Left ventricle myocardium superior (tissue), 1 donor: ENCODE data around the gene P4HA3. TPM values are rescaled to one million over a fixed set of nuclear protein-coding genes. Genes with fewer than 3 reads are reported as not detected.

Source experiments
- ATAC-seq: fragments of 200-7000 bp; cut with Tn5 transposase; one replicate; pipeline ENCODE4 v1.9.1; 2020; ENCODE audit warnings: mild to moderate bottlenecking, moderate library complexity
- DNase-seq: peaks from one replicate; pipeline ENCODE4 v3.0.0-alpha.2; 2020
- intact Hi-C: fragments of 100-400 bp; cut with micrococcal nuclease; formaldehyde crosslinking; loops from one replicate; pipeline ENCODE4 v1.11.0; 2022
- total RNA-seq: library from RNA; stranded (reverse); fragmentation: NEBNext Ultra II Directional; extraction: Animal tissue kit (Norgen Biotek cat#: 25700); gene quantifications from one replicate; pipeline ENCODE4 v1.2.1, GENCODE V29; 2021
- donor health status: DM: no; HTN: yes; CAD: no; lungs with severe emphysema.

The P4HA3 gene
- total RNA-seq, 1 donor from 2014 or later, result 0.17 TPM

GRCh38 chr11:74276581-74276980, 34.9 kb downstream of the P4HA3 start:
- no peak for DNase-seq
- intact Hi-C loops, result no loop called here
- ATAC-seq, result no peak

GRCh38 chr11:74272276-74272675, 39.2 kb downstream of the P4HA3 start:
- intact Hi-C loops, result no loop called here
- DNase-seq (no peak), ATAC-seq (no peak)

- intact Hi-C loops, result no loop called here
- no peak for ATAC-seq
- DNase-seq, result no peak
These were observed 42.2 kb downstream of the P4HA3 start for GRCh38 chr11:74269161-74269811.

- ATAC-seq (no peak), DNase-seq (no peak)
- intact Hi-C loops, result no loop called here
These were observed 43.0 kb downstream of the P4HA3 start for GRCh38 chr11:74268456-74268855.

GRCh38 chr11:74267014-74267413, 44.4 kb downstream of the P4HA3 start:
- ATAC-seq, result no peak
- intact Hi-C loops, result no loop called here
- DNase-seq, result no peak

GRCh38 chr11:74265256-74265655, 46.2 kb downstream of the P4HA3 start:
- no peak for ATAC-seq
- DNase-seq, result no peak
- intact Hi-C loops, result no loop called here

GRCh38 chr11:74262725-74263124, 48.7 kb downstream of the P4HA3 start:
- no peak for DNase-seq
- no peak for ATAC-seq
- intact Hi-C loops, result no loop called here

GRCh38 chr11:74257959-74258553, 53.4 kb downstream of the P4HA3 start:
- DNase-seq, result peak; percentile 53
- intact Hi-C loops, result loop anchor here (5.0 kb wide), 1 partner anchor 189 kb away; no protein-coding TSS in a partner anchor
- ATAC-seq, result peak; percentile 83

GRCh38 chr11:74256378-74257133, 54.9 kb downstream of the P4HA3 start:
- DNase-seq, result no peak
- ATAC-seq, result no peak
- intact Hi-C loops, result loop anchor here (5.0 kb wide), 1 partner anchor 191 kb away; no protein-coding TSS in a partner anchor

GRCh38 chr11:74255741-74256375, 55.6 kb downstream of the P4HA3 start:
- peak; percentile 32 for DNase-seq
- peak; percentile 68 for ATAC-seq
- intact Hi-C loops, result loop anchor here (5.0 kb wide), 1 partner anchor 191 kb away; no protein-coding TSS in a partner anchor

GRCh38 chr11:74253361-74253760, 58.1 kb downstream of the P4HA3 start:
- DNase-seq, result no peak
- ATAC-seq, result no peak
- intact Hi-C loops, result no loop called here

GRCh38 chr11:74249496-74249895, 61.9 kb downstream of the P4HA3 start:
- ATAC-seq (no peak), DNase-seq (no peak)
- intact Hi-C loops, result no loop called here

GRCh38 chr11:74248469-74248868, 63.0 kb downstream of the P4HA3 start:
- intact Hi-C loops, result no loop called here
- ATAC-seq (no peak), DNase-seq (no peak)

- no peak for DNase-seq
- ATAC-seq, result peak; percentile 65
- intact Hi-C loops, result no loop called here
These were observed 73.2 kb downstream of the P4HA3 start for GRCh38 chr11:74238243-74238642.

- ATAC-seq, result no peak
- intact Hi-C loops, result no loop called here
- no peak for DNase-seq
These were observed 73.9 kb downstream of the P4HA3 start for GRCh38 chr11:74237541-74237940.

GRCh38 chr11:74235121-74235520, 76.3 kb downstream of the P4HA3 start:
- peak; percentile 63 for ATAC-seq
- intact Hi-C loops, result no loop called here
- no peak for DNase-seq

- ATAC-seq (no peak), DNase-seq (no peak)
- intact Hi-C loops, result no loop called here
These were observed 77.8 kb downstream of the P4HA3 start for GRCh38 chr11:74233683-74234082.

- intact Hi-C loops, result no loop called here
- peak; percentile 61 for ATAC-seq
- DNase-seq, result no peak
These were observed 79.0 kb downstream of the P4HA3 start for GRCh38 chr11:74232311-74232950.

GRCh38 chr11:74226907-74227306, 84.5 kb downstream of the P4HA3 start:
- ATAC-seq (peak; percentile 95), DNase-seq (no peak)
- intact Hi-C loops, result no loop called here
